CD4-positive, alpha-beta T cell treated with Interleukin-15 for 1 hour (primary cell): ENCODE data around the gene CLDN4.

Source experiments
- DNase-seq: peaks from one replicate; pipeline ENCODE4 v3.0.0-alpha.2; 2020

Gene CLDN4

GRCh38 chr7:73879977-73880681 is 49.3 kb downstream of the CLDN4 start:
- DNase-seq = no peak

- no peak for DNase-seq
These were observed 50.0 kb downstream of the CLDN4 start for GRCh38 chr7:73880755-73881328.

- no peak for DNase-seq
These were observed 50.7 kb downstream of the CLDN4 start for GRCh38 chr7:73881352-73882046.

GRCh38 chr7:73882047-73882402 is 51.2 kb downstream of the CLDN4 start:
- no peak for DNase-seq
